ENCODE measurements around the gene TRPM8. TPM values are rescaled to one million over a fixed set of nuclear protein-coding genes. Genes with fewer than 3 reads are reported as not detected.

The TRPM8 gene
- total RNA-seq, 1 experiment from 2014 or later, result 0.31 TPM

DNA sequence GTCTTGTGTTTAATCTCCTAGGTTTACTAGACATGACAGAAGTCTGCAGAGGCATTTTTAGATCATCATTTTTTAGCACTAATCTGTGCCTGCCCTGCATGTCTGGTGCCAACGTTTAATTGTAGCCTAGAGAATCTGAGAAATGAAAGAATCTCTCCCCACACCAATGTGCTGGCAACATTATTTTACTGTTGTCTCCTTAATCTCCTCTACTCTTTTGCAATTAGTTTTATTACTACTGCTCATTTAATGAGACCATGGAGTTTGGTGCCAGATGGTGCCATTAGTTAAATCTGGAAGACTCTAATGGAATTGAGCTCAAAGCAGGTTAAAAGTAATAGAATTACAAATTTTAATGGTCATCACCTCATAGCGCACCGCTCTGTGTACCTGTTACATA lies 129.3 kb downstream of the TRPM8 start:
- DNase-seq, result no peak
- Histone ChIP-seq H3K36me3 (replicated peaks; ENCODE audit: control insufficient read depth, insufficient read depth, low read length) (no peaks in the 10 kb centered on the region), H3K27me3 (ENCODE audit: control insufficient read depth, insufficient read depth, low read length) (no peaks in the 10 kb centered on the region), H3K4me3 (ENCODE audit: insufficient read depth, low read depth, low read length) (no peak overlapping the region)

DNA sequence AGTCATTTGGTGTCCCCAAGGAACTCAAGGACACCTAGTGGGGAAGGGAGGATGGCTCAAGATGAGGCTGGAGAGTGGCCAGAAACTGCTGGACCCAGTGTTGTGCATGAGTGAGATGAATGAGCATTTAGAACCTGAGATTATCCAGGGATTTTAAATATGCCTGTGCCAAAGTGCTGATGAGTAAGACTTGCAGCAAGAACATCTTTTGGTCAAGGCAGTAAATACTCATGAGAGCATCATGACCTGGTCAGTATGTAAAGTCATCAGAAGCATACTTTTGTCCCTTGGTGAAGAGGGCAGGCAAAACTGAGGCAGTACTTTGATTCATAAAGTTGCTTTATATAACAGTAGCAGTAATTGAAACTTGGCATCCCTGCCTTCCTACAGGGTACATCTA lies 130.2 kb downstream of the TRPM8 start:
- no peaks in the 10 kb centered on the region for H3K36me3 ChIP-seq (replicated peaks; ENCODE audit: control insufficient read depth, insufficient read depth, low read length)
- no peaks in the 10 kb centered on the region for H3K27me3 ChIP-seq (ENCODE audit: control insufficient read depth, insufficient read depth, low read length)
- DNase-seq, result no peak
- H3K4me3 ChIP-seq (ENCODE audit: insufficient read depth, low read depth, low read length), result no peak overlapping the region

DNA sequence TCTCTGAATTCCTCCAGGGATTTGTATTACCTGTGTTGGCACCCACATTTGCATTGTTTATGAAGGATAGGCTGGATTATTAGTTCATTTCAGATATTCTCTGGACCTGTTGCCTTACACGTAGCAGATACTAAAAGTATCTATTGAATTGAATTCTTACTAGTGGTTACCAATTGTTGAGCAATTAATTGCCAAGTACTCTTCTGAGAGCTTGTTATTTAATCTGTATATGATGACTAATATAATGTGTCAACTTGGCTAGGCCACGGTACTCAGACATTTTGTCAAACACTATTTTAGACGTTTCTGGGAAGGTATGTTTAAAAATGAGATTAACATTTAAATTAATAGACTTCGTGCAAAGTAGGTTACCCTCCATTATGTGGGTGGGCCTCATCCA lies 130.9 kb downstream of the TRPM8 start:
- no peak overlapping the region for H3K4me3 ChIP-seq (ENCODE audit: insufficient read depth, low read depth, low read length)
- no peaks in the 10 kb centered on the region for H3K27me3 ChIP-seq (ENCODE audit: control insufficient read depth, insufficient read depth, low read length)
- no peak for DNase-seq
- no peaks in the 10 kb centered on the region for H3K36me3 ChIP-seq (replicated peaks; ENCODE audit: control insufficient read depth, insufficient read depth, low read length)

DNA sequence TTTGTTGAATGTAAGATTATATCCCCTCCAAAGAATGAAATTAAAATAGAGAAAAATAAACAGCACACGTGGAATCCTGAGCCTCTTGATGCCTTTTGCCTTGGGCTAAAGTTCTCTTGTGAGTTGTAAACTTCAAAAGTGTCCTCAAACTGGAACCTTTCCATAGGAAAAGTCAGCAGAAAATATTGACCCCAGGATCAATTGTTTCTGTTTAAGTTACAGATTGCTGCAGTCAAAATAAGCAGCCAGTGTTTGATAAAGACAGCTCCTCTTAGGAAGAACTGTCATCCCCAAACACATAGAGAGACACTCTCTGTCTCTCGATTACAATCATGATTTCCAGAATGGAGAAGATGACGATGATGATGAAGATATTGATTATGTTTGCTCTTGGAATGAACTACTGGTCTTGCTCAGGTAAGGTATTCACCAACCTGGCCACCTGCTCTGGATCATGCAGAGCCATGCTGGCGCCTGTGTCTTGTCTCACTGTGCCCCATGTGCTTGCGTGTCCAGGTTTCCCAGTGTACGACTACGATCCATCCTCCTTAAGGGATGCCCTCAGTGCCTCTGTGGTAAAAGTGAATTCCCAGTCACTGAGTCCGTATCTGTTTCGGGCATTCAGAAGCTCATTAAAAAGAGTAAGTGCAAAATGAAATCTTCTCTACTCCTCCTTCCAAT lies 133.4 kb downstream of the TRPM8 start, which contains the start of gene SPP2:
Gene SPP2 (plus strand): TSS at position 248 of the 681 bp plus-strand sequence. CDS start 85 bp downstream, at position 333.
- H3K4me3 ChIP-seq (ENCODE audit: insufficient read depth, low read depth, low read length), result no peak within 1 kb of the TSS
- no peaks in the 10 kb centered on the region for H3K27me3 ChIP-seq (ENCODE audit: control insufficient read depth, insufficient read depth, low read length)
- H3K36me3 ChIP-seq (replicated peaks; ENCODE audit: control insufficient read depth, insufficient read depth, low read length), result no peaks in the 10 kb centered on the region
- no peak for DNase-seq

DNA sequence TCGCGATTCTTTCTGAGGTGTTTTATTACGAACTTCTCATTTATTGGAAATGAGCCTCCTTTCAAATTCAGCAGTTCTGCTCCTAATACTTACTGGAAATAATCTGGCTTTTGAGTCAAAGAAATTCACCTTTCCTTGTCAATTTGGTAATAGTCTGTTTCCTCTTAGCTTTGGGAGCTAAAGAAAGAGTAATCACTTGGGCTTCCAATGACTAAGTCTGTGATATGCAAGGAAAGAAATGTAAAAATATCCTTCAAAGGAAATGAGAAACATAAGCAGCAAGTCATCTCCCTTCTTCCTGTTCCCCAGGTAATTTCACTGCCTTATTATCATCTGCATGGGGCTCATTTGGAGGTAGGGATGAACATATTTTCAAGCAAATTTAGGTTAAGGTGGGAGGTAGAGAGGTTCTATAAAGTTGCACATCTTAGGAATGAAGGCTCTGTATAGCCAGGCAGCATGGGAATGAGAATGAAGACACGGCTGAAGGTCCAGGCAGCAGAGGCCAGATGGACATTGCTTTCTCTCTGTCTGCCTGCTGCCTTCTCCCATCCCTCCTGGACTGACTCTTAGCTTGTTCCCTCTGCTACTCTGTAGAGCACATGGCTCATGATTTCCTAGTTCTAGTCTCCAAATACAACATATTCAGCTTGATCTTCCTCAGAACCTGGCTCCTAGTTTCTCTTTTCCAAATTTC lies 134.3 kb downstream of the TRPM8 start:
- H3K36me3 ChIP-seq (replicated peaks; ENCODE audit: control insufficient read depth, insufficient read depth, low read length), result no peaks in the 10 kb centered on the region
- no peak overlapping the region for H3K4me3 ChIP-seq (ENCODE audit: insufficient read depth, low read depth, low read length)
- DNase-seq, result no peak
- no peaks in the 10 kb centered on the region for H3K27me3 ChIP-seq (ENCODE audit: control insufficient read depth, insufficient read depth, low read length)

DNA sequence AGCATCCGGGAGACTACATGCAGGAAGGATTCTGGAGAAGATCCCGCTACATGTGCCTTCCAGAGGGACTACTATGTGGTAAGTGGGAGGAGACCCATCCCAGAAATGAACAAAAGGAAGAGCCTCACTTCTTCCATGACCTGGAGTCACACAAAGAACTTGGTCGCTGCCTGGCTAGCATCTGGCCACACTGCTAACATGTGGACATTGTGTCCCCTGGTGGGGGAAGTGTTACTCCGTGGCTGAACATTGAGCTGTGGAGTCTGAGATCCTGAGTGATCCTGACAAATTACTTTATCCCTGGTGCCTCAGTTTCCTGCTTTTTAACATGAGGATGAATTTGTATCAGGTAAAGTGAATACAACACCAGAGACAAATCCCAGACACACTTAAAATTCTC lies 141.7 kb downstream of the TRPM8 start:
- H3K36me3 ChIP-seq (replicated peaks; ENCODE audit: control insufficient read depth, insufficient read depth, low read length), result no peaks in the 10 kb centered on the region
- no peaks in the 10 kb centered on the region for H3K27me3 ChIP-seq (ENCODE audit: control insufficient read depth, insufficient read depth, low read length)
- H3K4me3 ChIP-seq (ENCODE audit: insufficient read depth, low read depth, low read length), result no peak overlapping the region
- DNase-seq, result no peak

DNA sequence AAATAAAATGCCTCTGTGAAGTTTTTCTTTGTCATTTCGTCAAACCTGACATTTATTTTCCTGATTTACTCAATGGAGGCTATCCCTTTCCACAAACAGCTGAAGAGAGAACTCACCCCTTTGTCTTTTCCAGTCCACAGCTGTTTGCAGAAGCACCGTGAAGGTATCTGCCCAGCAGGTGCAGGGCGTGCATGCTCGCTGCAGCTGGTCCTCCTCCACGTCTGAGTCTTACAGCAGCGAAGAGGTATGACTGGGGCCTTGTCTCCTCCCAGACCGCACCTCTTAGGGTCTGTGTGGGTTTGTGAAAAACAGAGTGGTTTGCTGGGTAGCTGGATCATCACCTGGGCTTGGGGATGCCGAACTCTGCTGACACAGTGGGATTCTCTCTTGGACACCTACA lies 143.1 kb downstream of the TRPM8 start:
- Histone ChIP-seq H3K36me3 (replicated peaks; ENCODE audit: control insufficient read depth, insufficient read depth, low read length) (no peaks in the 10 kb centered on the region), H3K4me3 (ENCODE audit: insufficient read depth, low read depth, low read length) (no peak overlapping the region), H3K27me3 (ENCODE audit: control insufficient read depth, insufficient read depth, low read length) (no peaks in the 10 kb centered on the region)
- no peak for DNase-seq

DNA sequence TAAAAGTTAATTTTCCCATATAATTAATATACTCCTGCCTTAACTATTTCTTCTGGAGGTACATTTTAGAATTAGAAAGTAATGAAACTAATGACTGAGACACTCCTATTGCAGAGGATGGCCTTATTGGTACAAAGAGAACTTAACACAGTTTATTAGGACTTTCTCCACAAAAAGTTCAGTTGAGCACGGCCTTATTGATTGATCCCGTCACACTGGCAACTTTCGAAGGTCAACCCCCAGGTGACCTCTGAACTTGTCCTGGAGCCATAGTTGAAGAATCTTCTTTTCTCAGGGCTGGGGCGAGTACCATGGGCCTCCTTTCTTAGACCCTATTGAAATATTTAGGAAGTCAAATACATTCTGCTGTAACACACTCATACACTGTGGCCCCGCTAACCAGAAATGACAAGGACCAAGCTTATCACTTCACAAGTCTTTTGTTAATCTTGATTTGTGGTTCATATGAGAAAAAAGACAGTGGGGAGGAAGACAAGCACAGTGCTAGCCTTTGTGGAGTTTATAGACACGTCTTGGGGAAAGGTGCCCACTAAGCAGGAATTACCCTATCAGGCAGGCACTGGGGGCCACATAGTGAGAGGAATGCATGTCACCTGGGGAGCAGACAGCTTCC lies 144.6 kb downstream of the TRPM8 start:
- Histone ChIP-seq H3K36me3 (replicated peaks; ENCODE audit: control insufficient read depth, insufficient read depth, low read length) (no peaks in the 10 kb centered on the region), H3K4me3 (ENCODE audit: insufficient read depth, low read depth, low read length) (no peak overlapping the region), H3K27me3 (ENCODE audit: control insufficient read depth, insufficient read depth, low read length) (no peaks in the 10 kb centered on the region)
- no peak for DNase-seq

DNA sequence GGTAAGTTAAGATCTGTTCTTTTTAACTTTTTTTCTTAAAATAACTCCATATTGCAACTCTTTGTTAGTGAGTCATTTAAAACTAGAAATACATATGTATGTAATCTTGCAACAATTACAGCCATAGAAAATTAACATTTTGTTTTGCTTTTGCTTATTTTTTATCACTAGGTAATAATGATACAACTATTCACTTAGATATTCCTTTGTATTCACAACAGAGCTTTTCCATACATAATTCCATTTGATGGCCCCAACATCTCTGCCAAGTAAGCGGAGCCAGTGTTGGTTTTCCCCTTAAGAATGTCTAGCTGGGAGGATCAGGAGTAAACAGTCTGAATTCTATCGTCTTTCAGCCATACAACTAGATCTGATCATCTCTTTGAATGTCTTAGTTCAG lies 149.4 kb downstream of the TRPM8 start:
- H3K4me3 ChIP-seq (ENCODE audit: insufficient read depth, low read depth, low read length), result no peak overlapping the region
- no peak for DNase-seq
- H3K36me3 ChIP-seq (replicated peaks; ENCODE audit: control insufficient read depth, insufficient read depth, low read length), result no peaks in the 10 kb centered on the region
- no peaks in the 10 kb centered on the region for H3K27me3 ChIP-seq (ENCODE audit: control insufficient read depth, insufficient read depth, low read length)

Other genes starting within 250 kb of the TRPM8 start
- not detected in 2 replicates for gene UGT1A9, start 245.5 kb upstream of the TRPM8 start, total RNA-seq (2014; rRNA removed; shearing (Covaris generic))
- gene UGT1A7, start 235.5 kb upstream of the TRPM8 start, total RNA-seq (2014; rRNA removed; shearing (Covaris generic)), result 0.07 TPM in 1 of 2 replicates, not detected in the other
- gene UGT1A6, start 224.5 kb upstream of the TRPM8 start, total RNA-seq (2014; rRNA removed; shearing (Covaris generic)), result not detected in 2 replicates
- not detected in 2 replicates for gene UGT1A5, start 204.5 kb upstream of the TRPM8 start, total RNA-seq (2014; rRNA removed; shearing (Covaris generic))
- 0.07 TPM in 1 of 2 replicates, not detected in the other for gene UGT1A4, start 198.6 kb upstream of the TRPM8 start, total RNA-seq (2014; rRNA removed; shearing (Covaris generic))
- not detected in 2 replicates for gene UGT1A3, start 188.3 kb upstream of the TRPM8 start, total RNA-seq (2014; rRNA removed; shearing (Covaris generic))
- gene UGT1A1, start 157.1 kb upstream of the TRPM8 start, total RNA-seq (2014; rRNA removed; shearing (Covaris generic)), result not detected in 2 replicates
- gene MROH2A, start 139.0 kb upstream of the TRPM8 start, total RNA-seq (2014; rRNA removed; shearing (Covaris generic)), result not detected in 2 replicates
- gene HJURP, start 62.8 kb upstream of the TRPM8 start, total RNA-seq (2014; rRNA removed; shearing (Covaris generic)), result 61.6 and 84.5 TPM in 2 replicates
- not detected in 2 replicates for gene SPP2, start 133.3 kb downstream of the TRPM8 start, total RNA-seq (2014; rRNA removed; shearing (Covaris generic))